Measurements from ENCODE around the gene PRKCE. TPM values are rescaled to one million over a fixed set of nuclear protein-coding genes. Genes with fewer than 3 reads are reported as not detected.

The PRKCE gene
- total and polyA plus RNA-seq, 2 of the 8 experiments (the other 6 are each of a cell fraction or from before 2014, with no cell fraction given) = 0.54 to 2.1 TPM

- TF ChIP-seq, protein P1, sequence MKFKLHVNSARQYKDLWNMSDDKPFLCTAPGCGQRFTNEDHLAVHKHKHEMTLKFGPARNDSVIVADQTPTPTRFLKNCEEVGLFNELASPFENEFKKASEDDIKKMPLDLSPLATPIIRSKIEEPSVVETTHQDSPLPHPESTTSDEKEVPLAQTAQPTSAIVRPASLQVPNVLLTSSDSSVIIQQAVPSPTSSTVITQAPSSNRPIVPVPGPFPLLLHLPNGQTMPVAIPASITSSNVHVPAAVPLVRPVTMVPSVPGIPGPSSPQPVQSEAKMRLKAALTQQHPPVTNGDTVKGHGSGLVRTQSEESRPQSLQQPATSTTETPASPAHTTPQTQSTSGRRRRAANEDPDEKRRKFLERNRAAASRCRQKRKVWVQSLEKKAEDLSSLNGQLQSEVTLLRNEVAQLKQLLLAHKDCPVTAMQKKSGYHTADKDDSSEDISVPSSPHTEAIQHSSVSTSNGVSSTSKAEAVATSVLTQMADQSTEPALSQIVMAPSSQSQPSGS (IDR thresholded peaks at IDR 0.05; ENCODE audit: low read length) = no peak
- no peak for TF ChIP-seq RNF2 (IDR thresholded peaks at IDR 0.05; ENCODE audit: borderline replicate concordance, low read depth, low read length, missing control alignments, poor library complexity, severe bottlenecking)
- no peak for TF ChIP-seq ZNF274 (IDR thresholded peaks at IDR 0.05; ENCODE audit: borderline replicate concordance, extremely low read depth, low read length)
- TF ChIP-seq EP300 (IDR thresholded peaks at IDR 0.05; ENCODE audit: borderline replicate concordance in 1 of 2, low read depth in 2 of 2, low read length in 2 of 2) = no peak
Measured at GRCh38 chr2:45814951-45815621, 163.6 kb downstream of the PRKCE start (continued).
